ENCODE measurements around the gene ITPR1. TPM values are rescaled to one million over a fixed set of nuclear protein-coding genes. Genes with fewer than 3 reads are reported as not detected.

The ITPR1 gene
- polyA plus RNA-seq, 2 of the 4 experiments (the other 2 are of a cell fraction): 2.8 to 9.6 TPM

DNA sequence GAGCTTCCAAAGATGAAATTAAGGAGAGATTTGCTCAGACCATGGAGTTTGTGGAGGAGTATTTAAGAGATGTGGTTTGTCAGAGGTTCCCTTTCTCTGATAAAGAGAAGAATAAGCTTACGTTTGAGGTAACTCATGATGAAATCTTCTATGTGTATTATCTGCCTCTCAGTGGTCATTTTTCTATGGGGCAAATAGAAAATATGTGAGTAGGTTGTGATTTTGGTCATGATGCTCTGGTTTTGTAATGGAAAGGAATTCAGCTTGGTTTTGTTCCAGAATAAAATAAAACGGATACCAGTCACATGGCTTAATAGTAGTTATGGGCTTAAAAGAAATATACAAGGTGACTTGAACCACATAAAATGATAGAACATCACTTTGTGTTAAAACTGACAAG lies 181.1 kb downstream of the ITPR1 start (continued):
- no peak for TF ChIP-seq NPAS2 (CRISPR knock-in tag; IDR thresholded peaks at IDR 0.05; ENCODE audit: borderline replicate concordance)

DNA sequence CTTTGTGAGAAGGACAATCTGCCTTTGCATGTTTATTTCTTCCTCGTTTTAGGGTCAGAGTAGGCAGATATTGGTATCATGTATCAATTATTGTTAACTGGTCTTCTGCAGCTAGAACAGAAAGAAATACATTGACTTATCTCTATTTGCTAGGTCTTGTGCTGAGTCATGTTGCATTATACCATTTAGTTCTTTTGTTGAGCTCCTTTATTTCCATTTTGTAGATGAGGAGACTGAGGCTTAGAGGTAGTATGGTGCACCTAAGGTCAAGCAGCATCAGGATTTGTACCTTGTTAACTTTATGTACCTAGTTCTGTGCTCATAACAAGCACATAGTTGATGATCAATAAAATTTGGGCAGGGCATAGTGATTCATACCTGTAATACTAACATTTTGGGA lies 182.6 kb downstream of the ITPR1 start:
- FAIRE-seq (no peak), ATAC-seq (no peak), DNase-seq (ENCODE audit: low read depth in 1 of 2, low spot score in 1 of 2) (no peak)
- 21% methylated on average over 1 of the region's 1 CpG for WGBS (ENCODE audit: missing lambda C conversion rate)
- no peaks in the 10 kb centered on the region for H3K9me3 ChIP-seq
- POLR2A ChIA-PET: no interaction called here
- no peak overlapping the region for H3K4me3 ChIP-seq
- H3K27ac ChIP-seq: no peak overlapping the region
- TF ChIP-seq, protein P1, sequence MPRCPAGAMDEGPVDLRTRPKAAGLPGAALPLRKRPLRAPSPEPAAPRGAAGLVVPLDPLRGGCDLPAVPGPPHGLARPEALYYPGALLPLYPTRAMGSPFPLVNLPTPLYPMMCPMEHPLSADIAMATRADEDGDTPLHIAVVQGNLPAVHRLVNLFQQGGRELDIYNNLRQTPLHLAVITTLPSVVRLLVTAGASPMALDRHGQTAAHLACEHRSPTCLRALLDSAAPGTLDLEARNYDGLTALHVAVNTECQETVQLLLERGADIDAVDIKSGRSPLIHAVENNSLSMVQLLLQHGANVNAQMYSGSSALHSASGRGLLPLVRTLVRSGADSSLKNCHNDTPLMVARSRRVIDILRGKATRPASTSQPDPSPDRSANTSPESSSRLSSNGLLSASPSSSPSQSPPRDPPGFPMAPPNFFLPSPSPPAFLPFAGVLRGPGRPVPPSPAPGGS (IDR thresholded peaks at IDR 0.05): no peak
- TF ChIP-seq CHD4 (IDR thresholded peaks at IDR 0.05; ENCODE audit: borderline replicate concordance) (no peak), MAFK (IDR thresholded peaks at IDR 0.05; ENCODE audit: partially characterized antibody) (peak; percentile 13), CHD2 (IDR thresholded peaks at IDR 0.05; ENCODE audit: low read length, partially characterized antibody) (no peak)
- CTCF ChIA-PET: interaction anchor here (0.6 kb wide), 2 partner anchors 315 to 1882 kb away, joined by 3 to 4 read pairs; no protein-coding TSS in a partner anchor
- no peaks in the 10 kb centered on the region for H3K4me1 ChIP-seq
- no peak overlapping the region for H3K4me2 ChIP-seq

DNA sequence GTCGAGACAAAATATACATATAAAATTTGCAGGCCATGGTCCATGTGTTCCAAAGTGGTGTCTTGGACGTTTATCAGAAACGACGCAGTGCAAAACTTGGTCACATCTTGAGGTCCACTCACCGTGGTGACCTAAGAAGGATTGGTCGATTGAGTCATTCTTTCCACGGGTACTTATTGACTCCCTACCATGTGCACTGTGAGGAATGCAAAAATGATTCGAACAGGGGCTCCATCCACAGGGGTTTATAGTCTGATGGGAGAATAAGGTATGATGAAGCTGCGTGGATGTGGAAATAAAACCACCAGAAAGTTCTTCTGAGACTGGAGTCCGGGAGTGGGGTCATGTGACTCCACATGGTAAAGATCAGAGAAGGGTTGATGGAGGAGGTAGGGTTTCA lies 185.2 kb downstream of the ITPR1 start:
- DNase-seq (ENCODE audit: low read depth in 1 of 2, low spot score in 1 of 2) (no peak), FAIRE-seq (no peak), ATAC-seq (no peak)
- TF ChIP-seq CBX8 (IDR thresholded peaks at IDR 0.05) (no peak), MYC (IDR thresholded peaks at IDR 0.05; ENCODE audit: borderline replicate concordance, low read length) (no peak), PHF8 (IDR thresholded peaks at IDR 0.05; ENCODE audit: borderline replicate concordance, low read depth) (no peak), MAFK (IDR thresholded peaks at IDR 0.05; ENCODE audit: partially characterized antibody) (no peak), RAD21 (conservative IDR thresholded peaks at IDR 0.05 in 1 of 2, IDR thresholded peaks at IDR 0.05 in 1 of 2) (no peak), SMC3 (IDR thresholded peaks at IDR 0.05) (no peak), MAZ (IDR thresholded peaks at IDR 0.05; ENCODE audit: borderline replicate concordance, low read depth, low read length) (no peak), RNF2 (IDR thresholded peaks at IDR 0.05; ENCODE audit: borderline replicate concordance, low read depth) (no peak), EP300 (IDR thresholded peaks at IDR 0.05) (no peak), CHD2 (IDR thresholded peaks at IDR 0.05; ENCODE audit: low read length, partially characterized antibody) (no peak), CBX2 (IDR thresholded peaks at IDR 0.05; ENCODE audit: borderline replicate concordance, low read depth) (no peak)
- H3K9me3 ChIP-seq: no peaks in the 10 kb centered on the region
- 65% methylated on average over 10 of the region's 10 CpGs for WGBS (ENCODE audit: missing lambda C conversion rate)
- no peak overlapping the region for H3K4me2 ChIP-seq
- CTCF ChIA-PET: interaction anchor here (0.7 to 2.1 kb wide), 4 partner anchors 14 to 380 kb away, joined by 3 to 11 read pairs (median 6); no protein-coding TSS in a partner anchor
- POLR2A ChIA-PET: no interaction called here
- no peak overlapping the region for H3K27ac ChIP-seq
- H3K4me1 ChIP-seq: no peaks in the 10 kb centered on the region
- H3K4me3 ChIP-seq: no peak overlapping the region

DNA sequence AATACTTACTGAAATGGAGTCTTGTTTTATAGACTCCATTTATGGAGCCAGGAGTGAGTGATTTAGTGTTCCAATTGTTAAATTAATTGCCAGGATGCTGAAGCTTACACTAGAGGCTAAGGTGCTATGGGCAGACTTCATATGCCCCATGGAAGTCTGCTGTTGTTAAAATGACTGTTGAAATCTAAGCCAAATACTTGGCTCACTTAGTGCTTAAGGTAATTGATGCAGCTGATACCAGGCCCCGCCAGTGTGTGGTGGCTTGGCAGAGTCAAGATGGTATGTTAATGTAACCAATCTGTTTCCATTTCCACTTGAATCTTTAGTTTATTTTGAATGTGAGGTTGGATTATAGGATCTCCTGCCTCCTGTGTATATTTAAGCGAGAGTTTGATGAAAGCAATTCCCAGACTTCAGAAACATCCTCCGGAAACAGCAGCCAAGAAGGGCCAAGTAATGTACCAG lies 187.1 kb downstream of the ITPR1 start:
- CTCF ChIA-PET: interaction anchor here (1.6 to 2.1 kb wide), 2 partner anchors 11 to 40 kb away, joined by 6 to 7 read pairs; no protein-coding TSS in a partner anchor
- ATAC-seq: no peak

More for the DNA sequence above, 187.1 kb downstream of the ITPR1 start:
- TF ChIP-seq TP53 (CRISPR knock-in tag; IDR thresholded peaks at IDR 0.05): no peak
- TF ChIP-seq, protein P1 (IDR thresholded peaks at IDR 0.05): no peak
- no peak for TF ChIP-seq HEYL (CRISPR knock-in tag; IDR thresholded peaks at IDR 0.05)
- TF ChIP-seq, protein P2, sequence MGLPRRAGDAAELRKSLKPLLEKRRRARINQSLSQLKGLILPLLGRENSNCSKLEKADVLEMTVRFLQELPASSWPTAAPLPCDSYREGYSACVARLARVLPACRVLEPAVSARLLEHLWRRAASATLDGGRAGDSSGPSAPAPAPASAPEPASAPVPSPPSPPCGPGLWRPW (IDR thresholded peaks at IDR 0.05): no peak
- no peak for TF ChIP-seq CHD2 (IDR thresholded peaks at IDR 0.05; ENCODE audit: low read length, partially characterized antibody)
- TF ChIP-seq SMC3 (IDR thresholded peaks at IDR 0.05): no peak
- TF ChIP-seq CHD4 (IDR thresholded peaks at IDR 0.05; ENCODE audit: borderline replicate concordance): no peak
- TF ChIP-seq SREBF2 (IDR thresholded peaks at IDR 0.05): no peak
- no peak for TF ChIP-seq PHF8 (IDR thresholded peaks at IDR 0.05; ENCODE audit: borderline replicate concordance, low read depth)
- no peak for TF ChIP-seq KDM5A (IDR thresholded peaks at IDR 0.05)
- no peak for TF ChIP-seq RFX5 (IDR thresholded peaks at IDR 0.05)
- TF ChIP-seq CEBPB (IDR thresholded peaks at IDR 0.05): no peak
- no peak for TF ChIP-seq ZFP36 (IDR thresholded peaks at IDR 0.05; ENCODE audit: borderline replicate concordance, partially characterized antibody)
- TF ChIP-seq, protein P3, sequence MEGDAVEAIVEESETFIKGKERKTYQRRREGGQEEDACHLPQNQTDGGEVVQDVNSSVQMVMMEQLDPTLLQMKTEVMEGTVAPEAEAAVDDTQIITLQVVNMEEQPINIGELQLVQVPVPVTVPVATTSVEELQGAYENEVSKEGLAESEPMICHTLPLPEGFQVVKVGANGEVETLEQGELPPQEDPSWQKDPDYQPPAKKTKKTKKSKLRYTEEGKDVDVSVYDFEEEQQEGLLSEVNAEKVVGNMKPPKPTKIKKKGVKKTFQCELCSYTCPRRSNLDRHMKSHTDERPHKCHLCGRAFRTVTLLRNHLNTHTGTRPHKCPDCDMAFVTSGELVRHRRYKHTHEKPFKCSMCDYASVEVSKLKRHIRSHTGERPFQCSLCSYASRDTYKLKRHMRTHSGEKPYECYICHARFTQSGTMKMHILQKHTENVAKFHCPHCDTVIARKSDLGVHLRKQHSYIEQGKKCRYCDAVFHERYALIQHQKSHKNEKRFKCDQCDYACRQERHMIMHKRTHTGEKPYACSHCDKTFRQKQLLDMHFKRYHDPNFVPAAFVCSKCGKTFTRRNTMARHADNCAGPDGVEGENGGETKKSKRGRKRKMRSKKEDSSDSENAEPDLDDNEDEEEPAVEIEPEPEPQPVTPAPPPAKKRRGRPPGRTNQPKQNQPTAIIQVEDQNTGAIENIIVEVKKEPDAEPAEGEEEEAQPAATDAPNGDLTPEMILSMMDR (IDR thresholded peaks at IDR 0.05): no peak
- no peak for TF ChIP-seq NFE2L2 (conservative IDR thresholded peaks at IDR 0.05; ENCODE audit: low read length)
- Histone ChIP-seq H3K9me3 (no peaks in the 10 kb centered on the region), H3K4me3 (no peak overlapping the region), H3K4me2 (no peak overlapping the region), H3K4me1 (no peaks in the 10 kb centered on the region), H3K27ac (no peak overlapping the region)
- no peak for DNase-seq (ENCODE audit: low read depth in 1 of 2, low spot score in 1 of 2)
- POLR2A ChIA-PET: no interaction called here
- FAIRE-seq: no peak
- whole genome bisulfite sequencing (ENCODE audit: missing lambda C conversion rate): 94% methylated on average over 3 of the region's 3 CpGs
